GM23248 (cell line): Measurements from ENCODE around the gene RNF130.

ENCODE experiments used
- EZH2 ChIP-seq: fragments of 200-600 bp; sonication (generic); IDR thresholded peaks from 2 replicates; pipeline ENCODE4 v1.6.1; 2018; ENCODE audit warnings: antibody characterized with exemption, mild to moderate bottlenecking; ENCODE audit not compliant: insufficient read depth, poor library complexity, severe bottlenecking
- EZH2phosphoT487 ChIP-seq: fragments of 200-600 bp; sonication (generic); IDR thresholded peaks from 2 replicates; pipeline ENCODE4 v1.6.1; 2018; ENCODE audit warnings: antibody characterized with exemption, moderate library complexity, mild to moderate bottlenecking, low read depth; ENCODE audit not compliant: insufficient read depth

- TF ChIP-seq EZH2 (no peak), EZH2phosphoT487 (no peak)
These were observed 12.2 kb downstream of the RNF130 start for GRCh38 chr5:180059326-180059725.
